Embryonic facial prominence (tissue), 1 donor: Measurements from ENCODE around the gene GCDH.
"Not testable (repeated sequence)": the region's sequence is repeated elsewhere in the genome, so short reads cannot be mapped to it uniquely, and the experiment has no call there.

Experiments
- DNase-seq: peaks from one replicate; pipeline ENCODE4 v3.0.0-alpha.2; 2016; ENCODE audit errors: extremely low spot score

GCDH gene

DNA sequence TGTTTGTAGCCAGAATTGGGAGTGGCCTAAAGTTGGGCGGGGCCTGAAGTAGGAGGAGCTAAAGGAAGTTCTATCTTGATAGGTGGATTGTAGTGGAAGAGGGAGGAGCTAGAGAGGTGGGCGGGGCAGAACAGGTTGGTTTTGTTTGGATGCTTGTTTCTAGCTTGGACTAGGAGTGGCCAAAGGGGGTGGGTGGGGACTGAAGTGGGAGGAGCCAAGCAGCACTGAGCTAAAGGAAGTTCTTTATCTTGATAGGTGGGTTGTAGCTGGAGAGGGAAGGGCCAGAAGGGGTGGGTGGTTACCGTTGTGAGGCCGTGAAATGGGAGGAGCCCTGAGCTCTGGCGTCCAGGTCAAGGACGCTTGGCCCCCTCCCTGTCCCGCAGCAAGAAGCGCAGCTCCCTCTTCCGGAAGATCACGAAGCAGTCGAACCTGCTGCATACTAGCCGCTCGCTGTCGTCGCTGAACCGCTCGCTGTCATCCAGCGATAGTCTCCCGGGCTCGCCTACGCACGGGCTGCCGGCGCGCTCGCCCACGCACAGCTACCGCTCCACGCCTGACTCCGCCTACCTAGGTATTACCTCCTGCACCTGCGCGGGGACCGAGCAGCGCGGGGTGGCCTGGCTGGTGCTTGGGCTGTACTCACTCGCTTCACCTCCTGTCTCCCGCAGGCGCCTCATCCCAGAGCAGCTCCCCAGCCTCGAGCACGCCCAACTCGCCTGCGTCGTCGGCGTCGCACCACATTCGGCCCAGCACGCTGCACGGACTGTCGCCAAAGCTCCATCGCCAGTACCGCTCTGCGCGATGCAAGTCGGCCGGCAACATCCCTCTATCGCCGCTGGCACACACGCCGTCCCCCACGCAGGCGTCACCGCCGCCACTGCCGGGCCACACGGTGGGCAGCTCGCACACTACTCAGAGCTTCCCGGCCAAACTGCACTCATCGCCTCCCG is 17.7 kb upstream of the GCDH start:
- no peak for DNase-seq

DNA sequence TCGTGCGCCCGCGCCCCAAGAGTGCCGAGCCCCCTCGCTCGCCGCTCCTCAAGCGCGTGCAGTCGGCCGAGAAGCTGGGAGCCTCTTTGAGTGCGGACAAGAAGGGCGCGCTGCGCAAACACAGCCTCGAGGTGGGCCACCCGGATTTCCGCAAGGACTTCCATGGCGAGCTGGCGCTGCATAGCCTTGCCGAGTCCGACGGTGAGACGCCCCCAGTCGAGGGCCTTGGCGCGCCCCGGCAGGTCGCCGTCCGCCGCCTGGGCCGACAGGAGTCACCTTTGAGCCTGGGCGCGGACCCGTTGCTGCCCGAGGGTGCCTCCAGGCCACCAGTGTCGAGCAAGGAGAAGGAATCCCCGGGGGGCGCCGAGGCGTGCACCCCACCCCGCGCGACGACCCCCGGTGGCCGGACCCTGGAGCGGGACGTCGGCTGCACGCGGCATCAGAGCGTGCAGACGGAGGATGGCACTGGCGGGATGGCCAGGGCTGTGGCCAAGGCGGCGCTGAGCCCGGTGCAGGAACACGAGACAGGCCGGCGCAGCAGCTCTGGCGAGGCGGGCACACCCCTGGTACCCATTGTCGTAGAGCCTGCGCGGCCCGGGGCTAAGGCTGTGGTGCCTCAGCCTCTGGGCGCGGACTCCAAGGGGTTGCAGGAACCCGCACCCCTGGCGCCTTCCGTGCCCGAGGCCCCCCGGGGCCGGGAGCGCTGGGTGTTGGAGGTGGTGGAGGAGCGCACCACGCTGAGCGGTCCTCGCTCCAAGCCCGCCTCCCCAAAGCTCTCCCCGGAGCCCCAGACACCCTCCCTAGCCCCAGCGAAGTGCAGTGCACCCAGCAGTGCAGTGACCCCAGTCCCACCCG is 16.8 kb upstream of the GCDH start:
- no peak for DNase-seq

DNA sequence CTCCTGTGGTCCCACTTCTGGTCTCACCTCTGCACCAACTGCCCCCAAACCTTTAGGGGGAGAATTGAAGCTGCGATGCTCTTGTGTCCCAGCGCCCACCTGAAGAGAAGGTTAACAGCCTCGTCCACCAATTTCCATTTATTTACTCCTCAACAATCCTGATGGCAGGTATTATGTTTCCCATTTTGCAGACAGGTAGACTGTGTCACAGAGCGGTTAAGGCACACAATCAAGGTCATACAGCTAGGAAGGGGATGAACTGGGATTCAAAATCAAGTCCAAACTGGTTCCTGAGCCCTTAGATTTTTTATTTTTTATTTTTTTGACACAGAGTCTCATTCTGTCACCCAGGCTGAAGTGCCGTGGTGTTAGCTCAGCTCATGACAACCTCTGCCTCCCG is 15.9 kb upstream of the GCDH start:
- no peak for DNase-seq

DNA sequence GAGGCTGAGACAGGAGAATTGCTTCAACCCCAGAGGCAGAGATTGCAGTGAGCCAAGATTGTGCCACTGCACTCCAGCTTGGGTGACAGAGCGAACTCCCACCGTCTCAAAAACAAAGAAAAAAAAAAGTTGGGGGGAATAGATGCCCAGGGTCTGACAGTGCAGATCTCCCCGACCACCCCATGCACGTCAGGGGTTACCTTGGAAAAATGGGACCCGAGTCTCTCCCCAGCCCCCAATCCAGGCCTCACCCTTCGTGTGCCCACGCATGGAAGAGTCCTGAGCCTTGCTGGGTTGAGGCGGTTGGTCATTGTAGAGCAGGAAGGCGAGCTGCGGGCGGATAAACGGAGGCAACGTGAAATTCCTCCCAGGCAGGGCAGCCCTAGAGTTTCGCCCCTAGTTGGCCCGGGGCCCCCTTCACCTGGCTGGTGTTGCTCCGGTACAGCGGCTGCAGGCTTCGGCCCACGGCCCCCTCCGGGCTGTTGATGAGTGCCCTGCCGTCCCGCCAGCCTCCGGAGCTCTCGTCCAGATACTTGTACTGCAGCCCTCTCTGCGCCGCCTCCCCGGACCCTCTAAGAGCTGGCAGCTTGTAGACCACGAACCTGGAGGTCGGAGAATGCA is 10.3 kb upstream of the GCDH start:
- DNase-seq, result no peak

DNA sequence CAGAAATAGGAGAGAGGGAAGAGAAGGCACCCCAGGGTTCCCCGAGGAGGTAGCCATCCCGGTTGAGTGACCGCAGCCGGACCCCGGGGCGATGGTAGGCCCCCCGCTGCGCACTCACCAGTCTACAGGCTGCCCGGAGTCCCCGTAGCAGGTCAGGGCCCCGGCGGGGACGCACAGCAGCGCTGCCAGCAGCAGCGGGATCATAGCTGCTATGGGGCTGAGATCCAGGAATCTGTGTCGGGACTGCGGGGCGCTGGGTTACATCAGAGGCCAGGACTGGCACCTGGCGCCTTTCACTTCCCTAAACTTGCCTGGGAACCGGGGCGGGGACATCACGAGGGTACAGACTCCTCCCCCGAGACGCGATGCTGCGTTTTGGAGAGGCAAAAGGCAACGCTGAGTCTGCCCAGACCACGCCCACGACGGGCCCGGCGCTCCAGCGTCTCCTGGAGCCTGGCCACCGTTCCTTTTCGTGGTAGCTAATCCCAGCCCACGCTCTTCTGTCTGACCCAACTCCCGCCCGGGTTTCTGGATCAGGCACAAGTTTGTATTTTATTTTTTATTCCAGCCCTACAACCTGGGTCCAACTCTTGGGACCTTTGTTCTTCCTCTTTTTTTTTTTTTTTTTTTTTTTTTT is 9.7 kb upstream of the GCDH start, which contains the start of gene DNASE2:
Gene DNASE2, minus strand, starts transcription at position 278 of the 637 bp plus-strand sequence. Its CDS starts 74 bp downstream, at position 204.
- peak; percentile 75 for DNase-seq

DNA sequence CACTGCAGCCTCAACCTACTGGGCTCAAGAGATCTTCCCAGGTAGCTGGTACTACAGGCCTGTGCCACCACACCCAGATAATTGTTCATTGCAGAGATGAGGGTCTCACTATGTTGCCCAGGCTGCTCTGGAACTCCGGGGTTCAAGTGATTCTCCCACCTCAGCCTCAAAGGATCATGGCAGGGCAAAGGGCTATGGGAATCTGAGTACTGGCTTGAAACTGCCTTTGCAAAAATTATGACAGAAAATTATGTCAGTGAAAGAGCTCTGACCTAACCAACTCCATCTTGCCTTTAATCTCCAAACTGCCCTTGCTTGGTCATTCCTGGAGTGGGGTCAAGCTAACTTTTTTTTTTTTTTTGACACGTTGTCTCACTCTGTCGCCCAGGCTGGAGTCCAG is 8.4 kb upstream of the GCDH start:
- no peak for DNase-seq

DNA sequence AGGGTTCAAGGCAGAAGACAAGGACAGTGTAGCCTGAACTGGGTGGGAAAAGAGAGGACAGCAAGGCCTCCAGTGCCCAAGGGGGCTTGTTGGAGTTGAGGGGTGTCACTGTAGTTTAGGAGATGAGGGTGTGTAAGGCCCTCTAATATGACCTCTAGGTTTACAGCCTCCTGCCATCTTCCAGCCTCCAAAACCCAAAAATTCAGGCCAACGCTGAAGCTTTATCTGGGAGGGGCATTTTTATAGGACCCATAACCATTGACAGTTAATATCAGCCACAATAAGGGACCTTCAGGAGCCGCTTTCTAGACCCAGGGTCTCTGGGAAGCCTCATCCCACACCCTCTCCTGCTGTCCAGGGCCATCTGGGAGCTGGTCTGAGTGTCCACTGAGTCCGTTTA is 6.8 kb upstream of the GCDH start:
- DNase-seq, result no peak

DNA sequence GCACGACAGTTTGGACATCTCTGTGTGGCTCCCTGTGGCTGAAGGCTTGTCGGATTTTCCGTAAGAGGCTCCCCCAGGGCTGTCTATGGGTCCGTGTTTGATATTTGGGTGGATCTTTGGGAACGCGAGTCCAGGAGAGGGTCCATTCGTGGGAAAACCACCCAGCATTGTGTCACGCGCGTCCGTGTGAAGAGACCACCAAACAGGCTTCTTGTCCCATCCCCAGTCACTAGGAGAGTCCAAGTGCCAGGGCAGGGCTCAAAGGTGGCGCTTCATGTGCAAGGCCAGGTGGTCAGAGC is 6.4 kb upstream of the GCDH start:
- DNase-seq, result no peak

DNA sequence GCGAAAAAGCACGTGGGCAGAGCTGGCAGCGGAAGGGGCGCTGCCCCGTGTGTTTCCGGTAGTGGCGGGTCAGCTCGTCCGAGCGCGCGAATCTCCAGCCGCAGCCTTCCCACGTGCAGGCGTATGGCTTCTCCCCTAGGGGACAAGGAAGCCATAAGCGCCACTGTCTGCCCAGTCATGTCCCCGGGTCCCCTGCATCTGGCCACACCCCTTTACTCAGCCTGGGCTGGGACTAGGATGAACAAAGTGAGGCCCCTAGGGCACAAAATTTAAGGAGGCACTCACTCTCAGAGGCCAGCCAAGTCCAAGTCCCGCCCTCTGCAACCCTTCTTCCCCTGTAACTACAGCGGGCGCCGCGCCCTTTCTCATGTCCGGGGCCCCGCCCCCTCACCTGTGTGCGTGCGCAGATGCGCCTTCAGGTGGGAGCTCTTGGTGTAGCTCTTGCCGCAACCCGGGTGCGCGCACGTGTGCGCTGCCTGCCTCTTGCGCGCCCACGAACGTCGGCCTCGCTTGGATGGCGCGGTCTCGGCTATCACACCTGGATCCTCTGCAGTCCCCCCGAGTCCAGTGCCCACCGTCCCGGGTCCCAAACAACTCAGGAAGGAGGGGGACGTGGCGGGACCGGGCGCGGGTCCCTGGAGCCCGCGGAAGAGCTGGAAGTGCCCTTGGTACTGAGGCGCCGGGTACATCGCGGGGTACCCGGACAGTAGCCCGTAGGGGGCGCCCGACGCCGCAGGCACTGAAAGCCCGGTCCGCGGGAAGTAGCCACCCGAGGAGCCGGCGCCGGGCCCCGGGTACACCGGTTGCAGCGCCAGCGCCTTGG is 5.8 kb upstream of the GCDH start:
- DNase-seq, result no peak

DNA sequence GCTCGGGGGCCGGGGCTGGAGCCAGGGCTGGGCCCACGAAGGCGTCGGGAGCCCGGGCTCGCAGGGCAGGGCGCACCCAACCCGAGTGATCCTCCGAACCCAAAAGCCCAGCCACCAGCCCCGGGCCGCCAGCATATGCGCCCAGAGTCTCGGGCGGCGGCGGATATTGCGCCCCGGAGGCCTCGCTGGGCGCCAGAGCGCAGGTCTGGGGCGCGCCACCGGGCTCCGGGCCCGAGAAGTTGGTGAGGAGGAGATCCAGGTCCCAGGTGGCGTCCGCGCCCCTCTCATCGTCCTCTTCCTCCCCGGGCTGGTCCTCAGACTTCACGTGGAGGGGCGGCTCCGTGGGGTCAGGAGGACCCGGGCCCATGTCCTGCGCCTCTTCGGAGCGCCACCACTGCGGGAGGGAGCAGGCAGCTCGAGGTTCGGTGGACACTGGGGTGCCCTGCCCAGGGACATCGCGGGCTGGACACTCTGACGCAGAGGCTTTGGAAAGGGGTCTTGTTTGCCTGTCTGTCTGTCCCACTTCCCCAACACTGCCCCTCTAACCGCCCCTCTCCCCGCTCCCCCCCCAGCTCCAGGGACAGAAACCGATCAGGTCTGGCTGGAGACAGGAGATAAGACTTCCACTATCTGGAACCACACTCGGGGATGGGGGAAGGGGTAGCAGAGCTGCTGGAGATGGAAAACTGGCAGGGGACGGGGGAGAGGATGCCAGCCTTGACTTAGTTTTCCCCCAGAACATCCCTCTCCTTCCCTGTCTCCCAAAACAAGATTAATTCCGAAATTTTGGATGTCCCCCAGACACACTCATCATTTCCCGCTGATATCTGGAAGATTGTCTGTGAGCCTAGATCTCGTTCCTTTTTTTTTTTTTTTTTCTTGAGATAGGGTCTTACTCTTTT is 5.0 kb upstream of the GCDH start:
- DNase-seq, result no peak

DNA sequence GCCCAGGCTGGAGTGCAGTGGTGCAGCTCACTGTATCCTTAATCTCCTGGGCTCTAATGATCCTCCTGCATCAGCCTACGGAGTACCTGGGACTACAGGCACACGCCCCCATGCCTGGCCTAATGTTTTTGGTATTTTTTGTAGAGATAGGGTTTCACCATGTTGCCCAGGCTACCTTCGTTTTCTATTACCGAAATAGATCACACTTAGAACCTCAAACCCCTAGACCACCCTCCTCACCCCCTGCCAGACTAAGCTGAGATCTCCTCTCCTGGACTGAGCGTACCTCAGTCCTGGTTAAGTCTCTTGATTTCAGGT is 4.3 kb upstream of the GCDH start:
- no peak for DNase-seq

DNA sequence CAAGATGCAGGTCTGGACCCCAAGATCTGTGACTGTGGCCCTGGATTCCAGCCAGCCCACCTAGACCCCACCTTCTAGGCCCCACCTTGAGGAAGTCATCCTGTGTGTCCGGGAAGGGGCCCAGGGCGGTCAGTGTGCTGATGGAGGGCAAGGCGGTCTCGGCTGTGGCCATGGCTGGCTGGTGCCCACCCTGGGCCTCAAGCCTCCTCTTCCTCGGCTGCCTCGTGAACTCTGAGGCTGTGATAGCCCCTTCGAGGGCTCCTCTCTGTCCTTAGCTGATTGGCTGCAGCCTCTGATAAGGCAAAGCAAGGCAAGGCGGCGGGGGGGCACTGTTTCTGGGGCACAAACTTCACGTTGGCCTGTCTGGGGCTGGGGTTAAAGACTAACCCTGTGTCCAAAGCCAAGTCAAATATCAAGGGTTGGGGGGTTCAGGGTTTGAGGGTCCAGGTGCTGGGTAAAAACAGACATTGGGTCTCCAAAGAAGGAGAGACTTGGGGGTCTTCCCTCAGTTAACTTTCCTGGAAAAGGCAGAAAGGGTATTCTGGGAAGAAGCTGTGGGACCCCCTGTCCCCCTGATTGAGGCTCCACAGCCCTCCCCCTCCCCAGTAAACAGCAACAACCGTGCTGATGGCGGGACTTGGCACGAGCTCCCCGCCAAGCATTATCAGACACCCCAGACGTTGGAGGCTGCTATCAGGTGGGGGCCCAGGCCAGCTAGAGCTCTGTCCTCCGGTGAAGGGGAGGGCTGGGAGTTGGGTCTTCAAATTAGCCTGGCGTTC is 3.8 kb upstream of the GCDH start, which contains the start of gene KLF1:
Gene KLF1, minus strand, starts transcription at position 233 of the 779 bp plus-strand sequence. Its CDS starts 61 bp downstream, at position 172.
- DNase-seq, result no peak

DNA sequence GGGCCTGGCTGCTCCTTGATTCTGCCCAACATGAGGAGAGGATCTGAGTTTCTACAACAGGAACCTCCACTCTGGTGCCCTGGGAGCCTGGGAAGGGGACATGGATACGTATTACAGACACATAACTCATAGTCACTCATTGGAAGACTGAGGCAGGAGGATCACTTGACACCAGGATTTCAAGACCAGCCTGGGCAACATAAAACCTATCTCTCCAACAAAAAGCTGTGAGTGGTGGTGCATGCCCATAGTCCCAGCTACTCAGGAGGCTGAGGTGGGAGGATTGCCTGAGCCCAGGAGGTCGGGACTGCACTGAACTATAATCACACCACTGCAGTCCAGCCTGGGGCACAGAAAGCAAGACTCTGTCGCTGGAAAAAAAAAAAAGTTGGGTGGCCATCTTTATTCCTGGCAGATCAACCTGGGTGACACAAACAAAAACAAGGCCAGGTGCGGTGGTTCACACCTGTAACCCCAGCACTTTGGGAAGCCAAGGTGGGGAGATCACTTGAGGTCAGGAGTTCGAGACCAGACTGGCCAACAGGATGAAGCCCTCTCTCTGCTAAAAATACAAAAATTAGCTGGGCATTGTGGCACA is 2.9 kb upstream of the GCDH start:
- DNase-seq, result no peak

DNA sequence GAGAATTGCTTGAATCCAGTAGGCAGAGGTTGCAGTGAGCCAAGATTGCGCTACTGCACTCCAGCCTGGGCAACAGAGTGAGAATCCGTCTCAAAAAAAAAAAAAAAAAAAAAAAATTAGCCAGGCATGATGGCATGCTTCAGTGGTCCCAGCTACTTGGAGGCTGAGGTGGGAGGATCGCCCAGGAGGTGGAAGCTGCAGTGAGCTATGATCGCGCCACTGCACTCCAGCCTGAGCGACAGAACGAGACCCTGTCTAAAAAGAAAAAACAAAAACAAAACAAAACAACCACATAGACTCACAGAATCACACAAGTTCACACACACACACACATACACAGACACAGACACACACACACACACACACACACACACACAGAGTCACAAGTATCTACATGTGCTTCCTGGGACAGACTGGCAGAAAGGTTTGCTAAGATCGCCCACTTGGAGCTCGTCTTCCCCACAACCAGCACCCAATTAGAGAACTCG is 617 bp upstream of the GCDH start:
- not testable (repeated sequence) for DNase-seq

DNA sequence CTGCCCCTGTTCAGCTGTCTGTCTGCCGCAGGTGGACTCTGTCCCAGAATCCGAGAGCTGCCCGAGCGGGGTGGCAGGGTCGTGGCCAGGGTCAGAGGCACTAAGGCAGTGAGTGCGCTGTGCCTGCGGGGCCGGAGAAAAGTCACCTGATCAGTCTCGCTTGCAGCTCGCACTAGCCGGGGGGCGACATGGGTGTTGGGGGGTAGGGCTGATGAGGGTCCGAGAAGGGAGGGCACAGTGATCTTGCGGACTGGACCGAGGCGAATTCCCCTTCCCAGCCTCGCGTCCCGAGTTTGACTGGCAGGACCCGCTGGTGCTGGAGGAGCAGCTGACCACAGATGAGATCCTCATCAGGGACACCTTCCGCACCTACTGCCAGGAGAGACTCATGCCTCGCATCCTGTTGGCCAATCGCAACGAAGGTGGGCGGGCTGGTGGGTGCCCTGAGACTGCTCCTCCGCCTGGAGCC is 627 bp downstream of the GCDH start:
- DNase-seq, result no peak

DNA sequence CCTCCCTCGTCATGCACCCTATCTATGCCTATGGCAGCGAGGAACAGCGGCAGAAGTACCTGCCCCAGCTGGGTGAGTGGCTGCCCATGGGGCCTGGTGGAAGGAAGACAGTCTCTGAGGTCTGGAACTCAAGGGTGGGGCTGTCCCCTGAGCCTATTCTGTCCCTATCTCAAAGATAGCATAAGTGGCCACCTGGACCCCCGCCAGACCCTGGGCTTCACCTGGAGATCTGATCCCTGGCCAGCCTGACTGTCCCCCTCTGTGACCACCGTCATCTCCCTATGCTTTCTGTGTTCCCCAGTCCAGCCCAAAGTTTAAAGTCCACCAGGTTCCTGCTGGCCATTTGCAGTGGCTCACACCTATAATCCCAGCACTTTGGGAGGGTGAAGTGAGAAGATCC is 2.6 kb downstream of the GCDH start:
- no peak for DNase-seq

DNA sequence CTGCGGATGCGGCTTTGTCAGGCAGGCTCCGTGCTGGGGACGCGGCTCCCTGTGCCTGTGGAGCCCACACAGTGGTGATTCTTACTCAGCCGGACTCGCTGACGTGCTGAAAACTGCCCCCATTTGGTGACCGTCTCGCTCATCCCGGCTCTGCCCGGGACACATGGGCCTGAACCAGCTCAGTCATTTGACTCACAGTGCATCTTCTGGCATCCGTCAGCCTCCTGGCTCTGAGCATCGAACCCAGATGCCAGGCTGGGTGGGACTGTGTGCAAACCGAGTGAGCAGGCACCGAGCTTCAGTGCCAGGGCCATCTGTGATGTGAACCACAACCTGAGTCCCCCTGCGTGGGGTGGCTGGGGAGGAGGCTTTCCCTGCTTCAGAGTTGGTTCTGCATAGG is 5.5 kb downstream of the GCDH start:
- DNase-seq, result no peak

DNA sequence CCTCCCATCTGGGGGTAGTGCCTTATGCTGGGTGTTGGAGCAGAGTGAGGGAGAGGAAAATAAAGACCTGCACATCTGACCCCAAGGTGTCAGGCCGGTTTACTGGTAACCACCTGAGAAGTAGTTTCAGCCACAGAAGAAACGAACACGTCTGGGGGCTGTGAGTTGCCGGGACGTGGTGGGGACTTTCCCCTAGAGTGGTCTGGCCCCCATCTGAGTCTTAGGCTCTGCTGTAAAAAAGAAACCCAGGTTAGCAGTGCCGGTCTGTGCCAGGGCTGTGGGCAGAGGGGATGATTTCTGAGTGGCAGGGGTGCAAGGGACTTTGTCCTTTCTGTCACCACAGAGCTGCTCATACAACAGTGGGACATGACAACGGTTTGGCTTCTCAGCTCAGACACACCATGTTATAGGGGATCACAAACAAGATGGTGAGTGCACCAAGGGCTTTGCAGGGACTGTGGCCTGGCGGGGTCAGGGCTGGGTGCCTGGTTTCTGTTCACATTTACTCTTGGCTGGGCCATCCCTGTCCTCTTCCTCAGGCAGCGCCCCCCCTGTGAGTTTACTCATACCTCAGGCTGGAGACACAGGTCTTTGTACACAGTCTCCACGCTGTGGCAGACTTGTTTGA is 9.0 kb downstream of the GCDH start:
- no peak for DNase-seq
